Measurements from ENCODE around the gene CSNK1G1. TPM values are rescaled to one million over a fixed set of nuclear protein-coding genes. Genes with fewer than 3 reads are reported as not detected.

CSNK1G1 gene
- total RNA-seq, 1 donor from 2014 or later: 37.0 TPM

- Histone ChIP-seq H3K4me1 (ENCODE audit: insufficient read depth, low read length) (peaks cover 14% of the 10 kb centered on the region), H3K9ac (ENCODE audit: low read length) (no peak overlapping the region), H3K4me3 (ENCODE audit: insufficient read depth, low read depth, low read length) (no peak overlapping the region), H3K27ac (ENCODE audit: low read depth, low read length) (no peak overlapping the region), H3K4me2 (ENCODE audit: low read length) (no peak overlapping the region), H3K36me3 (ENCODE audit: insufficient read depth, low read length) (peaks cover 53% of the 10 kb centered on the region), H2AFZ (ENCODE audit: low read depth, low read length) (no peak overlapping the region), H3K9me3 (ENCODE audit: insufficient read depth, low read depth, low read length) (no peaks in the 10 kb centered on the region), H3K79me2 (ENCODE audit: insufficient read depth, low read length) (peaks cover 41% of the 10 kb centered on the region), H4K20me1 (ENCODE audit: insufficient read depth, low read length) (peaks cover 87% of the 10 kb centered on the region), H3K27me3 (ENCODE audit: insufficient read depth, low read length) (peaks cover 7% of the 10 kb centered on the region)
- TF ChIP-seq, protein P1, sequence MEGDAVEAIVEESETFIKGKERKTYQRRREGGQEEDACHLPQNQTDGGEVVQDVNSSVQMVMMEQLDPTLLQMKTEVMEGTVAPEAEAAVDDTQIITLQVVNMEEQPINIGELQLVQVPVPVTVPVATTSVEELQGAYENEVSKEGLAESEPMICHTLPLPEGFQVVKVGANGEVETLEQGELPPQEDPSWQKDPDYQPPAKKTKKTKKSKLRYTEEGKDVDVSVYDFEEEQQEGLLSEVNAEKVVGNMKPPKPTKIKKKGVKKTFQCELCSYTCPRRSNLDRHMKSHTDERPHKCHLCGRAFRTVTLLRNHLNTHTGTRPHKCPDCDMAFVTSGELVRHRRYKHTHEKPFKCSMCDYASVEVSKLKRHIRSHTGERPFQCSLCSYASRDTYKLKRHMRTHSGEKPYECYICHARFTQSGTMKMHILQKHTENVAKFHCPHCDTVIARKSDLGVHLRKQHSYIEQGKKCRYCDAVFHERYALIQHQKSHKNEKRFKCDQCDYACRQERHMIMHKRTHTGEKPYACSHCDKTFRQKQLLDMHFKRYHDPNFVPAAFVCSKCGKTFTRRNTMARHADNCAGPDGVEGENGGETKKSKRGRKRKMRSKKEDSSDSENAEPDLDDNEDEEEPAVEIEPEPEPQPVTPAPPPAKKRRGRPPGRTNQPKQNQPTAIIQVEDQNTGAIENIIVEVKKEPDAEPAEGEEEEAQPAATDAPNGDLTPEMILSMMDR (IDR thresholded peaks at IDR 0.05; ENCODE audit: insufficient read depth, low read depth, low read length): no peak
- TF ChIP-seq EZH2 (IDR thresholded peaks at IDR 0.05; ENCODE audit: insufficient read depth, low read length): no peak
- peaks cover 26% of the 10 kb centered on the region for H3K36me3 Mint-ChIP-seq (ENCODE audit: low read depth, unreplicated experiment)
- H3K4me1 Mint-ChIP-seq (ENCODE audit: low read depth, unreplicated experiment): peaks cover 26% of the 10 kb centered on the region
- H3K27ac Mint-ChIP-seq (ENCODE audit: unreplicated experiment): peak overlapping the region; percentile 91
- no peak overlapping the region for H3K4me3 Mint-ChIP-seq (ENCODE audit: unreplicated experiment)
- H3K9me3 Mint-ChIP-seq (ENCODE audit: unreplicated experiment): no peaks in the 10 kb centered on the region
- no peak for FAIRE-seq
- DNase-seq (ENCODE audit: low read depth): no peak
- H3K27me3 Mint-ChIP-seq (ENCODE audit: low read depth, unreplicated experiment): peaks cover 3% of the 10 kb centered on the region
Observed at GRCh38 chr15:64156652-64157331, 199.2 kb downstream of the CSNK1G1 start.

DNA sequence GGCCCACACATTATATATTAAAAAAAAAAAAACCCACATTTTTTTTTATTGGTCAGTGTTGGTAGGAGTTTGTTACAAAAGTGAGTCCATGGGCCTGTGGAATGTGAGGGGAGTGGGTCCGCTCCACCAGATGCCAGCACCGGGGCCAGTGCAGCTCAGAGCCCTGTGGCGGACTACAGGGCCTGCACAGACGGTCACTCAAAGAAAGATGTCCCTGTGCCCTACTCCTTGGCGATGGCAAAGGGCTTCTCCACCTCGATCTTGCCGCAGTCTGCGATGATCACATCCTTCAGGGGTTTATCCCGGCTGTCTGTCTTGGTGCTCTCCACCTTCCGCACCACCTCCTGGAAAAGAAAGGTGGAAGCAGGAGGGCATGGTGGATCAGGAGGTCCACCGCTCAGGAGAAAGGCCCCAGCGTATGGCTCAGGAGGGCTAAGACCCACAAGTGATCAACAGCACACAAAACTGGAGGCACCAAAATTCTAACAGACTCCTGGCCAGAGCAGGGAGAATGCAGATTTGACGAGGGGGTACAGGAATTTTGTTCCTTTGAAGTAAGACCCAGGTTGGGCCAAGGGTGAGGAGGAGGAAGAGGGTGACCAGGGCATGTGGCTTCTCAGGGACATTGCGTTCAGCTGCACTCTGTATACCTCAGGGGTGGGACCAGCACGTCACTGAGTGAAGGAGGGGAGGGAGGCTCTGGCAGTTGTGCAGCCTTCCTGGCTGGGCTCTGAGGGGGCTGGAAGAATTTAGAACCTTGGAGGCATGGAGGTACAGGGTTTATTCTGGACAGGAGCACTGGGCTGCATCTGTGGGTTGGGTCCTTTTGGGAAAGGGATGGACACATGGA lies 199.9 kb downstream of the CSNK1G1 start:
- H3K4me1 ChIP-seq (ENCODE audit: insufficient read depth, low read length): peaks cover 15% of the 10 kb centered on the region
- DNase-seq (ENCODE audit: low read depth): no peak
- H3K27ac ChIP-seq (ENCODE audit: low read depth, low read length): no peak overlapping the region
- H3K79me2 ChIP-seq (ENCODE audit: insufficient read depth, low read length): peaks cover 33% of the 10 kb centered on the region
- no peak overlapping the region for H3K4me3 ChIP-seq (ENCODE audit: insufficient read depth, low read depth, low read length)
- H3K9ac ChIP-seq (ENCODE audit: low read length): no peak overlapping the region
- H3K27ac Mint-ChIP-seq (ENCODE audit: unreplicated experiment): peak overlapping the region; percentile 62
- peaks cover 8% of the 10 kb centered on the region for H3K27me3 ChIP-seq (ENCODE audit: insufficient read depth, low read length)
- H3K27me3 Mint-ChIP-seq (ENCODE audit: low read depth, unreplicated experiment): peaks cover 4% of the 10 kb centered on the region
- FAIRE-seq: no peak
- no peaks in the 10 kb centered on the region for H3K9me3 Mint-ChIP-seq (ENCODE audit: unreplicated experiment)
- peaks cover 53% of the 10 kb centered on the region for H3K36me3 ChIP-seq (ENCODE audit: insufficient read depth, low read length)
- no peaks in the 10 kb centered on the region for H3K9me3 ChIP-seq (ENCODE audit: insufficient read depth, low read depth, low read length)
- no peak overlapping the region for H3K4me2 ChIP-seq (ENCODE audit: low read length)
- no peak overlapping the region for H2AFZ ChIP-seq (ENCODE audit: low read depth, low read length)
- H4K20me1 ChIP-seq (ENCODE audit: insufficient read depth, low read length): peaks cover 80% of the 10 kb centered on the region
- TF ChIP-seq, protein P1 (IDR thresholded peaks at IDR 0.05; ENCODE audit: insufficient read depth, low read depth, low read length): no peak
- TF ChIP-seq EZH2 (IDR thresholded peaks at IDR 0.05; ENCODE audit: insufficient read depth, low read length): no peak
- H3K4me3 Mint-ChIP-seq (ENCODE audit: unreplicated experiment): no peak overlapping the region
- peaks cover 25% of the 10 kb centered on the region for H3K4me1 Mint-ChIP-seq (ENCODE audit: low read depth, unreplicated experiment)
- peaks cover 23% of the 10 kb centered on the region for H3K36me3 Mint-ChIP-seq (ENCODE audit: low read depth, unreplicated experiment)
